MCF 10A (cell line): ENCODE measurements around the gene PPP2R2C. TPM values are rescaled to one million over a fixed set of nuclear protein-coding genes. Genes with fewer than 3 reads are reported as not detected.

Experiments
- BruUV-seq: library from RNA; stranded (reverse); fragments of 400-500 nt; replicated peaks from 2 replicates; lab custom pipeline; 2021; lab: Mats Ljungman, UMichigan
- CTCF ChIA-PET: fragments of 300-600 bp; sonication (Branson Sonifier 250); formaldehyde crosslinking; extraction: SDS; loops from one replicate; lab custom pipeline; 2021; ENCODE audit warnings: antibody characterized with exemption, inconsistent platforms; lab: Yijun Ruan, JAX
- POLR2A ChIA-PET: fragments of 300-600, 350-650 bp; sonication (Branson Sonifier 250); formaldehyde crosslinking; extraction: SDS; loops from one replicate; lab custom pipeline; 2020; ENCODE audit warnings: antibody characterized with exemption, inconsistent platforms; lab: Yijun Ruan, JAX
- DNase-seq: peaks from one replicate; pipeline ENCODE4 v3.0.0-alpha.2; 2018; ENCODE audit not compliant: unreplicated experiment
- H3K27ac Mint-ChIP-seq: one replicate; pipeline ENCODE4 v1.8.0; 2022; ENCODE audit warnings: mild to moderate bottlenecking, low read depth, mixed read lengths; ENCODE audit not compliant: unreplicated experiment
- H3K27me3 Mint-ChIP-seq: one replicate; pipeline ENCODE4 v1.8.0; 2022; ENCODE audit warnings: mixed read lengths; ENCODE audit not compliant: insufficient read depth, unreplicated experiment
- H3K36me3 Mint-ChIP-seq: one replicate; pipeline ENCODE4 v1.8.0; 2022; ENCODE audit warnings: mild to moderate bottlenecking, moderate library complexity, mixed read lengths; ENCODE audit not compliant: insufficient read depth, unreplicated experiment
- H3K4me1 Mint-ChIP-seq: one replicate; pipeline ENCODE4 v1.8.0; 2022; ENCODE audit warnings: mixed read lengths; ENCODE audit not compliant: insufficient read depth, unreplicated experiment
- H3K4me3 Mint-ChIP-seq: one replicate; pipeline ENCODE4 v1.8.0; 2022; ENCODE audit warnings: mild to moderate bottlenecking, moderate library complexity, mixed read lengths; ENCODE audit not compliant: unreplicated experiment
- H3K9me3 Mint-ChIP-seq: one replicate; pipeline ENCODE4 v1.8.0; 2022; ENCODE audit warnings: mixed read lengths; ENCODE audit not compliant: unreplicated experiment
- intact Hi-C: fragments of 100-400 bp; cut with micrococcal nuclease; formaldehyde crosslinking; loops from 2 replicates; pipeline ENCODE4 v1.14.1; 2022
- total RNA-seq: library from RNA; stranded (reverse); gene quantifications from 2 replicates; pipeline ENCODE4 v1.2.3, GENCODE V29; 2022
- TF ChIP-seq, protein P1 (sequence below): fragments of 200-600 bp; IDR thresholded peaks from one replicate; pipeline ENCODE4 v1.8.0; 2022; ENCODE audit warnings: antibody characterized with exemption, mild to moderate bottlenecking; ENCODE audit not compliant: unreplicated experiment

Gene PPP2R2C
- total RNA-seq, 1 experiment from 2014 or later, result 3.6 TPM

DNA sequence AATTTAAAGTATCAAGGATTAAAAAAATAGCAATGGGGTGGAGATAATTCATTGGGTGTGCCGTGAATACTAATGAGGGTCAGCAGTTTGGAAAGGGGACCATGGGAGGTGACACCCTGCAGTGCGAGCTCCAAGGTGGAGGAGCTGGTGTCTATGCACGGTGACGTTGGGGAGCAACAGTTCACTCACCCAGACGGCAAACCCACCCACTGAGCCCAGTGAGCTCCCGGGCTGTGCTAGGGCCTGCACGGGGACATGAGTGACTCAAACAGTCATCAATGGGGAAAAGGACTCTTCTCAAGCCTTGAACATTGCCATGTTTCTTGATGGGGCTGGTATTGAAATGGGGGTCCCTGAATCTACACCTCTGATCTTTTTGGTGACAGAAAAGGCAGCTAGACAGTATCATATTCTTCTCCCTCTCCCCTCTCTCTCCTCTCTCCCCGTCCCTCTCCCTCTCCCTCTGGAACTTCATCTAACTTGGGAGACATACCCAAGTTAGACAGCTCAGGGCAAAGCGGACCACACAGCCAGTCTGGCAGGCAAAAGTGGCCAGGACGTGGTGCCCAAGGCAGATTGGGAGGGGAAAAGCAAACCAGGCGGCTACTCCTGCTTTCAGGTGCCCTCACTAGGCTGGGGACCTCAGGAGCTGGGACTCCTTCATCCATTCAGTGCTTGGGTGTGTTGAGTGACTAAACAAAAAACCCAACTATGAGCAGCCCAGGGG, 26.3 kb upstream of the PPP2R2C start:
- CTCF ChIA-PET, result no interaction called here
- intact Hi-C loops, result no loop called here
- H3K4me1 Mint-ChIP-seq, result peaks cover 6% of the 10 kb centered on the region
- POLR2A ChIA-PET, result no interaction called here
- no TSS peak for BruUV-seq
- peaks cover 38% of the 10 kb centered on the region for H3K27me3 Mint-ChIP-seq
- H3K4me3 Mint-ChIP-seq, result no peak overlapping the region
- TF ChIP-seq, protein P1, sequence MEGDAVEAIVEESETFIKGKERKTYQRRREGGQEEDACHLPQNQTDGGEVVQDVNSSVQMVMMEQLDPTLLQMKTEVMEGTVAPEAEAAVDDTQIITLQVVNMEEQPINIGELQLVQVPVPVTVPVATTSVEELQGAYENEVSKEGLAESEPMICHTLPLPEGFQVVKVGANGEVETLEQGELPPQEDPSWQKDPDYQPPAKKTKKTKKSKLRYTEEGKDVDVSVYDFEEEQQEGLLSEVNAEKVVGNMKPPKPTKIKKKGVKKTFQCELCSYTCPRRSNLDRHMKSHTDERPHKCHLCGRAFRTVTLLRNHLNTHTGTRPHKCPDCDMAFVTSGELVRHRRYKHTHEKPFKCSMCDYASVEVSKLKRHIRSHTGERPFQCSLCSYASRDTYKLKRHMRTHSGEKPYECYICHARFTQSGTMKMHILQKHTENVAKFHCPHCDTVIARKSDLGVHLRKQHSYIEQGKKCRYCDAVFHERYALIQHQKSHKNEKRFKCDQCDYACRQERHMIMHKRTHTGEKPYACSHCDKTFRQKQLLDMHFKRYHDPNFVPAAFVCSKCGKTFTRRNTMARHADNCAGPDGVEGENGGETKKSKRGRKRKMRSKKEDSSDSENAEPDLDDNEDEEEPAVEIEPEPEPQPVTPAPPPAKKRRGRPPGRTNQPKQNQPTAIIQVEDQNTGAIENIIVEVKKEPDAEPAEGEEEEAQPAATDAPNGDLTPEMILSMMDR, result no peak
- H3K36me3 Mint-ChIP-seq, result no peaks in the 10 kb centered on the region
- H3K9me3 Mint-ChIP-seq, result no peaks in the 10 kb centered on the region
- no peak overlapping the region for H3K27ac Mint-ChIP-seq
- no peak for DNase-seq

DNA sequence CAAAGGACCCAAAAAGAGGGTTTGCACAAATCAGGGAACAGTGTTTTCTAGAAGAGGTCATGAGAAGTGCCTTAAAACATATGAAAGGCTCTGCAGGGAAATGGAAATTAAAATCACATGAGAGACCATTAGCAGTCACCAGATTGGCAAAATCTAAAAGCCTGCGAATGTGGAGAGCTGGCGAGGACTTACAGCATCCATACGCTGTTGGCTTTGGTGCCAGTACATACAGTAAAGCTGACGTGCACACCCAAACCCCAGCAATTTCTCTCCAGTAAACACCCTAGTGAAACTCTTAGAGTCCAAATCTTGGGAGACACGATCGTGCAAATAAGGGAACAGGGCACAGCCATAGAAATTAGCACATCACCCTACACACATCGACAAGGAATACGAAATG, 25.4 kb upstream of the PPP2R2C start:
- BruUV-seq, result no TSS peak
- ChIA-PET CTCF (interaction anchor here (0.6 kb wide), 1 partner anchor 115 kb away, joined by 4 read pairs; no protein-coding TSS in a partner anchor), POLR2A (no interaction called here)
- Mint-ChIP-seq H3K36me3 (no peaks in the 10 kb centered on the region), H3K4me1 (peaks cover 13% of the 10 kb centered on the region), H3K27ac (no peak overlapping the region), H3K9me3 (no peaks in the 10 kb centered on the region), H3K4me3 (no peak overlapping the region), H3K27me3 (peaks cover 29% of the 10 kb centered on the region)
- intact Hi-C loops, result no loop called here
- DNase-seq, result no peak
- TF ChIP-seq, protein P1, result no peak

GRCh38 chr4:6495736-6496135, 23.3 kb upstream of the PPP2R2C start:
- intact Hi-C loops, result no loop called here
- no TSS peak for BruUV-seq
- Mint-ChIP-seq H3K27me3 (peaks cover 9% of the 10 kb centered on the region), H3K27ac (no peak overlapping the region), H3K9me3 (no peaks in the 10 kb centered on the region), H3K4me1 (peaks cover 13% of the 10 kb centered on the region), H3K4me3 (no peak overlapping the region), H3K36me3 (no peaks in the 10 kb centered on the region)
- CTCF ChIA-PET, result no interaction called here
- no peak for DNase-seq
- POLR2A ChIA-PET, result no interaction called here
- TF ChIP-seq, protein P1, result no peak

GRCh38 chr4:6495296-6495590, 22.8 kb upstream of the PPP2R2C start:
- no peak for DNase-seq
- H3K36me3 Mint-ChIP-seq, result no peaks in the 10 kb centered on the region
- intact Hi-C loops, result no loop called here
- peaks cover 13% of the 10 kb centered on the region for H3K4me1 Mint-ChIP-seq
- no peak overlapping the region for H3K27ac Mint-ChIP-seq
- H3K9me3 Mint-ChIP-seq, result no peaks in the 10 kb centered on the region
- no peak overlapping the region for H3K4me3 Mint-ChIP-seq
- H3K27me3 Mint-ChIP-seq, result peaks cover 6% of the 10 kb centered on the region
- POLR2A ChIA-PET, result interaction anchor here (1.2 kb wide), 1 partner anchor 51 kb away, joined by 3 read pairs; no protein-coding TSS in a partner anchor
- CTCF ChIA-PET, result no interaction called here
- TF ChIP-seq, protein P1, result no peak
- no TSS peak for BruUV-seq
